ENCODE data around the gene PPP2R1B.
"Not testable (repeated sequence)": the region's sequence is repeated elsewhere in the genome, so short reads cannot be mapped to it uniquely, and the experiment has no call there.

The PPP2R1B gene

GRCh38 chr11:111795334-111795985, 29.3 kb upstream of the PPP2R1B start:
- no peaks in the 10 kb centered on the region for H3K27me3 ChIP-seq (ENCODE audit: insufficient read depth, low read length)
- no peaks in the 10 kb centered on the region for H3K9me3 ChIP-seq (ENCODE audit: low read length)
- H3K36me3 ChIP-seq (ENCODE audit: insufficient read depth, low read length), result peaks cover 19% of the 10 kb centered on the region
- no peak overlapping the region for H3K4me3 ChIP-seq (ENCODE audit: low read length)
- no peak overlapping the region for H2AFZ ChIP-seq (ENCODE audit: low read depth, low read length)
- no peaks in the 10 kb centered on the region for H3K4me1 ChIP-seq (ENCODE audit: insufficient read depth, low read length)

- Histone ChIP-seq H3K36me3 (ENCODE audit: insufficient read depth, low read length) (peaks cover 14% of the 10 kb centered on the region), H2AFZ (ENCODE audit: low read depth, low read length) (no peak overlapping the region)
Observed at GRCh38 chr11:111793863-111794262, 27.7 kb upstream of the PPP2R1B start.

GRCh38 chr11:111792955-111793500, 26.8 kb upstream of the PPP2R1B start:
- H3K9me3 ChIP-seq (ENCODE audit: low read length), result no peaks in the 10 kb centered on the region
- no peak overlapping the region for H3K4me3 ChIP-seq (ENCODE audit: low read length)

More at GRCh38 chr11:111793863-111794262, 27.7 kb upstream of the PPP2R1B start:
- Histone ChIP-seq H3K4me3 (ENCODE audit: low read length) (no peak overlapping the region), H3K27me3 (ENCODE audit: insufficient read depth, low read length) (no peaks in the 10 kb centered on the region), H3K9me3 (ENCODE audit: low read length) (no peaks in the 10 kb centered on the region), H3K4me1 (ENCODE audit: insufficient read depth, low read length) (no peaks in the 10 kb centered on the region)

GRCh38 chr11:111792314-111792713, 26.1 kb upstream of the PPP2R1B start:
- Histone ChIP-seq H3K4me1 (ENCODE audit: insufficient read depth, low read length) (no peaks in the 10 kb centered on the region), H3K36me3 (ENCODE audit: insufficient read depth, low read length) (peaks cover 11% of the 10 kb centered on the region), H3K9me3 (ENCODE audit: low read length) (no peaks in the 10 kb centered on the region), H3K4me3 (ENCODE audit: low read length) (no peak overlapping the region), H2AFZ (ENCODE audit: low read depth, low read length) (no peak overlapping the region), H3K27me3 (ENCODE audit: insufficient read depth, low read length) (no peaks in the 10 kb centered on the region)

More at GRCh38 chr11:111792955-111793500, 26.8 kb upstream of the PPP2R1B start:
- H3K4me1 ChIP-seq (ENCODE audit: insufficient read depth, low read length), result no peaks in the 10 kb centered on the region
- H2AFZ ChIP-seq (ENCODE audit: low read depth, low read length), result no peak overlapping the region
- H3K27me3 ChIP-seq (ENCODE audit: insufficient read depth, low read length), result no peaks in the 10 kb centered on the region
- H3K36me3 ChIP-seq (ENCODE audit: insufficient read depth, low read length), result peaks cover 14% of the 10 kb centered on the region

- H3K9me3 ChIP-seq (ENCODE audit: low read length), result no peaks in the 10 kb centered on the region
- H2AFZ ChIP-seq (ENCODE audit: low read depth, low read length), result no peak overlapping the region
- H3K36me3 ChIP-seq (ENCODE audit: insufficient read depth, low read length), result peaks cover 16% of the 10 kb centered on the region
- H3K4me1 ChIP-seq (ENCODE audit: insufficient read depth, low read length), result no peaks in the 10 kb centered on the region
- no peaks in the 10 kb centered on the region for H3K27me3 ChIP-seq (ENCODE audit: insufficient read depth, low read length)
- no peak overlapping the region for H3K4me3 ChIP-seq (ENCODE audit: low read length)
Observed at GRCh38 chr11:111788464-111788863, 22.3 kb upstream of the PPP2R1B start.

GRCh38 chr11:111788051-111788450, 21.9 kb upstream of the PPP2R1B start:
- peaks cover 20% of the 10 kb centered on the region for H3K36me3 ChIP-seq (ENCODE audit: insufficient read depth, low read length)

GRCh38 chr11:111785886-111786412, 19.8 kb upstream of the PPP2R1B start:
- Histone ChIP-seq H3K4me3 (ENCODE audit: low read length) (no peak overlapping the region), H2AFZ (ENCODE audit: low read depth, low read length) (no peak overlapping the region), H3K36me3 (ENCODE audit: insufficient read depth, low read length) (peaks cover 22% of the 10 kb centered on the region), H3K9me3 (ENCODE audit: low read length) (no peaks in the 10 kb centered on the region), H3K27me3 (ENCODE audit: insufficient read depth, low read length) (no peaks in the 10 kb centered on the region), H3K4me1 (ENCODE audit: insufficient read depth, low read length) (no peaks in the 10 kb centered on the region)

More at GRCh38 chr11:111788051-111788450, 21.9 kb upstream of the PPP2R1B start:
- Histone ChIP-seq H3K4me3 (ENCODE audit: low read length) (no peak overlapping the region), H3K9me3 (ENCODE audit: low read length) (no peaks in the 10 kb centered on the region), H3K27me3 (ENCODE audit: insufficient read depth, low read length) (no peaks in the 10 kb centered on the region), H2AFZ (ENCODE audit: low read depth, low read length) (no peak overlapping the region), H3K4me1 (ENCODE audit: insufficient read depth, low read length) (no peaks in the 10 kb centered on the region)

GRCh38 chr11:111785076-111785475, 18.9 kb upstream of the PPP2R1B start:
- H3K27me3 ChIP-seq (ENCODE audit: insufficient read depth, low read length), result no peaks in the 10 kb centered on the region
- H3K36me3 ChIP-seq (ENCODE audit: insufficient read depth, low read length), result peaks cover 22% of the 10 kb centered on the region
- H3K4me1 ChIP-seq (ENCODE audit: insufficient read depth, low read length), result no peaks in the 10 kb centered on the region
- no peak overlapping the region for H3K4me3 ChIP-seq (ENCODE audit: low read length)
- no peaks in the 10 kb centered on the region for H3K9me3 ChIP-seq (ENCODE audit: low read length)
- H2AFZ ChIP-seq (ENCODE audit: low read depth, low read length), result no peak overlapping the region

GRCh38 chr11:111784311-111784710, 18.1 kb upstream of the PPP2R1B start:
- H3K36me3 ChIP-seq (ENCODE audit: insufficient read depth, low read length), result peaks cover 22% of the 10 kb centered on the region
- H3K4me3 ChIP-seq (ENCODE audit: low read length); H3K4me1 ChIP-seq (ENCODE audit: insufficient read depth, low read length); H3K27me3 ChIP-seq (ENCODE audit: insufficient read depth, low read length); H3K9me3 ChIP-seq (ENCODE audit: low read length); H2AFZ ChIP-seq (ENCODE audit: low read depth, low read length): not testable (repeated sequence)

GRCh38 chr11:111782109-111782741, 16.0 kb upstream of the PPP2R1B start:
- H3K36me3 ChIP-seq (ENCODE audit: insufficient read depth, low read length), result peaks cover 22% of the 10 kb centered on the region
- peaks cover 7% of the 10 kb centered on the region for H3K4me1 ChIP-seq (ENCODE audit: insufficient read depth, low read length)
- no peaks in the 10 kb centered on the region for H3K9me3 ChIP-seq (ENCODE audit: low read length)
- no peak overlapping the region for H2AFZ ChIP-seq (ENCODE audit: low read depth, low read length)
- H3K27me3 ChIP-seq (ENCODE audit: insufficient read depth, low read length), result no peaks in the 10 kb centered on the region
- no peak overlapping the region for H3K4me3 ChIP-seq (ENCODE audit: low read length)

- peaks cover 7% of the 10 kb centered on the region for H3K4me1 ChIP-seq (ENCODE audit: insufficient read depth, low read length)
- no peaks in the 10 kb centered on the region for H3K27me3 ChIP-seq (ENCODE audit: insufficient read depth, low read length)
- H2AFZ ChIP-seq (ENCODE audit: low read depth, low read length), result no peak overlapping the region
- H3K4me3 ChIP-seq (ENCODE audit: low read length), result no peak overlapping the region
- H3K36me3 ChIP-seq (ENCODE audit: insufficient read depth, low read length), result peaks cover 6% of the 10 kb centered on the region
- no peaks in the 10 kb centered on the region for H3K9me3 ChIP-seq (ENCODE audit: low read length)
Observed at GRCh38 chr11:111779118-111779517, 12.9 kb upstream of the PPP2R1B start.

GRCh38 chr11:111778047-111778558, 11.9 kb upstream of the PPP2R1B start:
- no peaks in the 10 kb centered on the region for H3K27me3 ChIP-seq (ENCODE audit: insufficient read depth, low read length)
- no peak overlapping the region for H3K4me3 ChIP-seq (ENCODE audit: low read length)
- no peak overlapping the region for H2AFZ ChIP-seq (ENCODE audit: low read depth, low read length)
- H3K9me3 ChIP-seq (ENCODE audit: low read length), result no peaks in the 10 kb centered on the region
- peaks cover 3% of the 10 kb centered on the region for H3K36me3 ChIP-seq (ENCODE audit: insufficient read depth, low read length)
- H3K4me1 ChIP-seq (ENCODE audit: insufficient read depth, low read length), result peaks cover 7% of the 10 kb centered on the region

All from neuron (in vitro differentiated cells).